Heart right ventricle (tissue), 16 donors: ENCODE measurements around the gene VPS26B. TPM values are rescaled to one million over a fixed set of nuclear protein-coding genes. Genes with fewer than 3 reads are reported as not detected.

ENCODE experiments used
- ATAC-seq, 8 donors: fragments of 200-7000 bp; cut with Tn5 transposase; one replicate each; pipeline ENCODE4 v1.9.1; 2020; ENCODE audit warnings: mild to moderate bottlenecking in 8 of 8, moderate library complexity in 8 of 8, moderate number of reproducible peaks in 1 of 8
- DNase-seq, 2 donors: peaks; one replicate each; pipeline ENCODE4 v3.0.0-alpha.2; 2020
- H3K27ac ChIP-seq, 10 donors: fragments of 200-600 bp; sonication (generic) in 2 of 10; one replicate each; pipeline versions ENCODE4 v1.5.0 to v1.8.0; 2020 to 2022; ENCODE audit warnings: mild to moderate bottlenecking in 3 of 10
- H3K27me3 ChIP-seq, 7 donors: fragments of 200-600 bp; one replicate each; pipeline ENCODE4 v1.8.0; 2021 to 2022; ENCODE audit warnings: mild to moderate bottlenecking in 2 of 7
- H3K36me3 ChIP-seq, 9 donors: fragments of 200-600 bp; sonication (generic) in 1 of 9; one replicate each; pipeline versions ENCODE4 v1.5.0 to v1.8.0; 2020 to 2022; ENCODE audit warnings: mild to moderate bottlenecking in 2 of 9
- H3K4me1 ChIP-seq, 9 donors: fragments of 200-600 bp; sonication (generic) in 1 of 9; one replicate each; pipeline versions ENCODE4 v1.5.0 to v1.8.0; 2020 to 2022; ENCODE audit warnings: mild to moderate bottlenecking in 4 of 9
- H3K4me3 ChIP-seq, 10 donors: fragments of 200-600 bp; sonication (generic) in 2 of 10; one replicate each; pipeline versions ENCODE4 v1.5.0 to v1.8.0; 2020 to 2022; ENCODE audit warnings: mild to moderate bottlenecking in 7 of 10, moderate library complexity in 2 of 10
- H3K9me3 ChIP-seq, 11 donors: fragments of 200-600 bp in 10 of 11; sonication (generic) in 2 of 11; one replicate each; pipeline versions ENCODE4 v1.5.0 to v1.8.0; 2013 to 2022; ENCODE audit warnings: mild to moderate bottlenecking in 2 of 11, control low read depth in 1 of 11, moderate library complexity in 1 of 11
- CTCF ChIP-seq, 9 donors: fragments of 200-600 bp; sonication (generic) in 2 of 9; IDR thresholded peaks; one replicate each; pipeline versions ENCODE4 v1.5.0 to v1.8.0; 2021 to 2022; ENCODE audit warnings: antibody characterized with exemption in 9 of 9, mild to moderate bottlenecking in 5 of 9, moderate library complexity in 1 of 9
- WGBS, 2 donors: extraction: QIAGEN DNeasy Blood & Tissue Kit; methylation state at CpG; one replicate each; pipeline ENCODE4 v1.1.7; 2013; ENCODE audit warnings: inconsistent platforms in 1 of 2; 5-methylcytosine and 5-hydroxymethylcytosine counted together
- intact Hi-C, 10 donors: fragments of 100-400 bp; cut with DNase I; formaldehyde crosslinking; loops; one replicate each; pipeline versions ENCODE4 v1.11.1 to v1.14.2; 2022
- polyA plus RNA-seq, 2 donors: library from polyadenylated mRNA; stranded (reverse); fragments of 200-250 nt; gene quantifications; one replicate each; pipeline ENCODE4 v1.2.3, GENCODE V29; 2013
- total RNA-seq, 10 donors: library from RNA; stranded (reverse); fragmentation: NEBNext Ultra II Directional in 3 of 10; extraction: Animal tissue kit (Norgen Biotek cat#: 25700) in 3 of 10; gene quantifications; one replicate each; pipeline versions ENCODE4 v1.2.1 to v1.2.4, GENCODE V29; 2021 to 2023
- donor health status: Arrhythmogenic right ventricular cardiomyopathy.
- donor health status: ischemic (EF 13 %, LVEDD 7.1; RV severe dilation, severe dysfunction).
- donor health status: healthy with polysubstance abuse.
- donor health status: DM: no; HTN: yes; CAD: no.
- donor health status: DM: no; HTN: no; CAD: no.
- donor health status: ischemic (EF 25% LVEDD 6.9; RV normal size, moderate dysfunction).
- donor health status: ischemic (EF 25% LVEDD 5.7; RV mildly dilated, moderate dysfunction).
- donor health status: healthy.
- donor health status: DM: yes; HTN: yes; CAD: no.
- donor health status: Ischemic cardiomyopathy.
- donor health status: ischemic (EF 35%, LVEDD 5.7; RV mildly dilated, moderate dysfunction).
- donor health status: nonischemic (EF 11% LVEDD 7.7; RV severe dilation, severe dysfunction).
- donor health status: DM: yes; HTN: yes; CAD: no.
- donor health status: PGD.
- donor health status: ischemic (EF 29% LVEDD 5.4; RV normal size, mild dysfunction).
- donor health status: nonischemic (EF 23%, LVEDD 6.1; RV moderate dilation, normal function).

Gene VPS26B
- total and polyA plus RNA-seq, 12 donors = 19.9 to 49.6 (median 34.5) TPM

GRCh38 chr11:134202661-134203060, 21.8 kb upstream of the VPS26B start:
- no peaks in the 10 kb centered on the region for H3K27me3 ChIP-seq
- intact Hi-C loops = no loop called here
- TF ChIP-seq CTCF (IDR thresholded peaks at IDR 0.05) = no peak
- peaks cover 0 to 92% (median 30%) of the 10 kb centered on the region in 9 donors for H3K36me3 ChIP-seq
- H3K4me1 ChIP-seq = no peaks in the 10 kb centered on the region
- H3K27ac ChIP-seq = no peak overlapping the region
- ATAC-seq (no peak), DNase-seq (no peak)
- H3K9me3 ChIP-seq = no peaks in the 10 kb centered on the region
- H3K4me3 ChIP-seq = no peak overlapping the region
- 95 to 97% methylated on average over 4 of the region's 4 CpGs for WGBS, 2 donors

GRCh38 chr11:134205729-134206128, 18.7 kb upstream of the VPS26B start:
- no peak for ATAC-seq
- intact Hi-C loops = no loop called here

DNA sequence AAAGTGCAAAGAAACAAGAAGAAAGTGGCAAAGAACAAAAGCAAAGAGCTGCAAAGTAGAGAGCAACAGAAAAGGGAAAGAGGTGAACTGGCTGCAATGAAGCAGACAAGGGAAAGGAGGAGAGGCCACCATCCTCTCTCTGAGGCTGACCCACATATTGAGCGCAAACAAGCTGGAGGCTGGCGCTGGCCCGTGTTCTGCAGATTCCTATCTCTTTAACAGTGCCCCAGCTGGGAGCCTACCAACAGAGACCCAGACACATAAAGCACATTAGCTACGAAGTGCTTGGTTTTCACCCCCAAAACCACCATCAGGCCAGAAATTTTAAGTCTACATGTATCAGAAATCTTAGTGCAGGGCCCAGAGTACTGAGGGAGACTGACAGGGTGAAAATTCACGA, 18.3 kb upstream of the VPS26B start:
- no peak overlapping the region for H3K4me3 ChIP-seq
- no peaks in the 10 kb centered on the region for H3K27me3 ChIP-seq
- no peak for TF ChIP-seq CTCF (IDR thresholded peaks at IDR 0.05)
- no peak overlapping the region for H3K27ac ChIP-seq
- H3K9me3 ChIP-seq = no peaks in the 10 kb centered on the region
- 94 to 97% methylated on average over 5 of the region's 5 CpGs for WGBS, 2 donors
- DNase-seq (no peak), ATAC-seq (no peak)
- H3K4me1 ChIP-seq = no peaks in the 10 kb centered on the region
- intact Hi-C loops = no loop called here
- H3K36me3 ChIP-seq = peaks cover 0 to 92% (median 36%) of the 10 kb centered on the region in 9 donors

More at GRCh38 chr11:134205729-134206128, 18.7 kb upstream of the VPS26B start:
- H3K4me1 ChIP-seq = no peaks in the 10 kb centered on the region
- H3K4me3 ChIP-seq = no peak overlapping the region
- no peak overlapping the region for H3K27ac ChIP-seq
- H3K9me3 ChIP-seq = no peaks in the 10 kb centered on the region
- H3K27me3 ChIP-seq = no peaks in the 10 kb centered on the region
- TF ChIP-seq CTCF (IDR thresholded peaks at IDR 0.05) = no peak
- DNase-seq = no peak
- 96 to 97% methylated on average over 9 of the region's 9 CpGs for WGBS, 2 donors
- H3K36me3 ChIP-seq = peaks cover 0 to 92% (median 36%) of the 10 kb centered on the region in 9 donors

GRCh38 chr11:134207538-134208239, 16.8 kb upstream of the VPS26B start:
- H3K4me3 ChIP-seq = no peak overlapping the region
- no peaks in the 10 kb centered on the region for H3K27me3 ChIP-seq
- ATAC-seq (no peak), DNase-seq (no peak)
- intact Hi-C loops = no loop called here
- 87 to 88% methylated on average over 16 of the region's 16 CpGs for WGBS, 2 donors
- H3K4me1 ChIP-seq = no peaks in the 10 kb centered on the region
- H3K27ac ChIP-seq = no peak overlapping the region
- H3K9me3 ChIP-seq = no peaks in the 10 kb centered on the region
- H3K36me3 ChIP-seq = peaks cover 0 to 92% (median 26%) of the 10 kb centered on the region in 9 donors
- peak; percentile 46 to 76 (median 70) for TF ChIP-seq CTCF (IDR thresholded peaks at IDR 0.05)
